ENCODE measurements around the gene PTPN20. TPM values are rescaled to one million over a fixed set of nuclear protein-coding genes. Genes with fewer than 3 reads are reported as not detected.
A peak's percentile ranks its signal among the peaks of the same experiment; 100 is the strongest.

The PTPN20 gene
- total and polyA plus RNA-seq, 4 donors = 0.57 to 7.2 (median 1.7) TPM

DNA sequence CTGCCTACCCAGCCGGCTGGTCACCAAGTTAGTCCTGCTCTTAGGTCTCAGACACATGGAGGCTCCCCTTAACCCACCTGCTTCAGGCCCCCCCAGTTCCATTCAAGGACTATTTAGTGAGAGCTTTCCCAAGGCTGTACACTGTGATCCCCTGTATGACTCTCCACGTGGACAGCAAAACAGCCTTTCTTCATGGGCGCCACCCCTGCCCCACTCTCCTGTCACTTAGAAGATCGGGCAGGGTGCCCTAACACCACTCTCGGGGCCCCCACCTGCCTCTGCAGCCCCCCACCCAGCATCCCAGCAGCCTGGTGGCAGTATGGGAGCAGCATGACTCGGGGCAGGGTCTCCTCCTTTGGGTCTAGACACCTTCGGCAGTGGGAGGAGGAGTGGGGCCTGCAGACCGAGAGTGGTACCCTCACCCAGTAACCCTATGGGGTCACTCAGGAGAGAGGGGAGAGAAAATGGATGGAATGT, 116.6 kb downstream of the PTPN20 start:
- H3K4me3 ChIP-seq = no peak overlapping the region
- peaks cover 0 to 2% (median 0%) of the 10 kb centered on the region in 4 donors for H3K9me3 ChIP-seq (ENCODE audit: control insufficient read depth in 4 of 4, insufficient read depth in 3 of 4, low read length in 3 of 4)
- WGBS, 2 donors = 79 to 88% methylated on average over 8 of the region's 8 CpGs
- no peaks in the 10 kb centered on the region for H3K27me3 ChIP-seq (ENCODE audit: control insufficient read depth in 3 of 3, insufficient read depth in 3 of 3, low read length in 2 of 3)
- H3K27ac ChIP-seq (ENCODE audit: low read depth in 1 of 2, low read length in 1 of 2) = no peak overlapping the region
- peaks cover 0 to 12% (median 0%) of the 10 kb centered on the region in 5 donors for H3K4me1 ChIP-seq (ENCODE audit: control insufficient read depth in 5 of 5, insufficient read depth in 5 of 5, low read length in 5 of 5)
- DNase-seq = peak in 1 of 3 donors; percentile 11
- H3K9ac ChIP-seq (ENCODE audit: insufficient read depth in 1 of 2, low read length in 2 of 2) = no peak overlapping the region
- no peaks in the 10 kb centered on the region for H3K36me3 ChIP-seq (ENCODE audit: control insufficient read depth in 4 of 4, insufficient read depth in 4 of 4, low read length in 4 of 4)
- TF ChIP-seq, protein P1, sequence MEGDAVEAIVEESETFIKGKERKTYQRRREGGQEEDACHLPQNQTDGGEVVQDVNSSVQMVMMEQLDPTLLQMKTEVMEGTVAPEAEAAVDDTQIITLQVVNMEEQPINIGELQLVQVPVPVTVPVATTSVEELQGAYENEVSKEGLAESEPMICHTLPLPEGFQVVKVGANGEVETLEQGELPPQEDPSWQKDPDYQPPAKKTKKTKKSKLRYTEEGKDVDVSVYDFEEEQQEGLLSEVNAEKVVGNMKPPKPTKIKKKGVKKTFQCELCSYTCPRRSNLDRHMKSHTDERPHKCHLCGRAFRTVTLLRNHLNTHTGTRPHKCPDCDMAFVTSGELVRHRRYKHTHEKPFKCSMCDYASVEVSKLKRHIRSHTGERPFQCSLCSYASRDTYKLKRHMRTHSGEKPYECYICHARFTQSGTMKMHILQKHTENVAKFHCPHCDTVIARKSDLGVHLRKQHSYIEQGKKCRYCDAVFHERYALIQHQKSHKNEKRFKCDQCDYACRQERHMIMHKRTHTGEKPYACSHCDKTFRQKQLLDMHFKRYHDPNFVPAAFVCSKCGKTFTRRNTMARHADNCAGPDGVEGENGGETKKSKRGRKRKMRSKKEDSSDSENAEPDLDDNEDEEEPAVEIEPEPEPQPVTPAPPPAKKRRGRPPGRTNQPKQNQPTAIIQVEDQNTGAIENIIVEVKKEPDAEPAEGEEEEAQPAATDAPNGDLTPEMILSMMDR (IDR thresholded peaks at IDR 0.05; ENCODE audit: control extremely low read depth, extremely low read depth) = no peak
- ATAC-seq (ENCODE audit: insufficient read depth, low FRiP score) = no peak

DNA sequence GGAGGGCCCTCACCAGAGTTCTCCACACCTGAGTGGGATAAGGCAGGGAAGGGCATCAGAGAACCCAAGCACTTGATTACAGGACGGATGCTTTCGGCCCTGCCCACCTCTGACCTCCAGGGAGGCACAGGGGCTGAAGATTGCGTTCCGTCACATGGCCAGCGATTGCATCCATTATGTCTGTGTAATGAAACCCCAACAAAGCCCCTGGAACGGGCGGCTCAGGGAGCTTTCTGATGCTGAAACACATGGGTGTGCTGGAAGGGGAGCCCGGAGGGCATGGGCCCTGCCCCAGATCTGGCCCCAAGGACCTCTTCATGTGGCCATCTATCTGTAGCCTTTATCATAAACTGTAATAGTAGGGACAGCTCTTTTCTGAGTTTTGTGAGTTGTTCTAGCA, 117.2 kb downstream of the PTPN20 start:
- 92 to 94% methylated on average over 8 of the region's 8 CpGs for WGBS, 2 donors
- Histone ChIP-seq H3K4me3 (no peak overlapping the region), H3K4me1 (ENCODE audit: control insufficient read depth in 5 of 5, insufficient read depth in 5 of 5, low read length in 5 of 5) (peaks cover 0 to 7% (median 0%) of the 10 kb centered on the region in 5 donors), H3K27me3 (ENCODE audit: control insufficient read depth in 3 of 3, insufficient read depth in 3 of 3, low read length in 2 of 3) (no peaks in the 10 kb centered on the region), H3K9me3 (ENCODE audit: control insufficient read depth in 4 of 4, insufficient read depth in 3 of 4, low read length in 3 of 4) (peaks cover 0 to 2% (median 0%) of the 10 kb centered on the region in 4 donors), H3K27ac (ENCODE audit: low read depth in 1 of 2, low read length in 1 of 2) (no peak overlapping the region), H3K36me3 (ENCODE audit: control insufficient read depth in 4 of 4, insufficient read depth in 4 of 4, low read length in 4 of 4) (no peaks in the 10 kb centered on the region), H3K9ac (ENCODE audit: insufficient read depth in 1 of 2, low read length in 2 of 2) (no peak overlapping the region)
- TF ChIP-seq, protein P1 (IDR thresholded peaks at IDR 0.05; ENCODE audit: control extremely low read depth, extremely low read depth) = no peak
- ATAC-seq (ENCODE audit: insufficient read depth, low FRiP score) (no peak), DNase-seq (peak in 1 of 3 donors; percentile 4)

DNA sequence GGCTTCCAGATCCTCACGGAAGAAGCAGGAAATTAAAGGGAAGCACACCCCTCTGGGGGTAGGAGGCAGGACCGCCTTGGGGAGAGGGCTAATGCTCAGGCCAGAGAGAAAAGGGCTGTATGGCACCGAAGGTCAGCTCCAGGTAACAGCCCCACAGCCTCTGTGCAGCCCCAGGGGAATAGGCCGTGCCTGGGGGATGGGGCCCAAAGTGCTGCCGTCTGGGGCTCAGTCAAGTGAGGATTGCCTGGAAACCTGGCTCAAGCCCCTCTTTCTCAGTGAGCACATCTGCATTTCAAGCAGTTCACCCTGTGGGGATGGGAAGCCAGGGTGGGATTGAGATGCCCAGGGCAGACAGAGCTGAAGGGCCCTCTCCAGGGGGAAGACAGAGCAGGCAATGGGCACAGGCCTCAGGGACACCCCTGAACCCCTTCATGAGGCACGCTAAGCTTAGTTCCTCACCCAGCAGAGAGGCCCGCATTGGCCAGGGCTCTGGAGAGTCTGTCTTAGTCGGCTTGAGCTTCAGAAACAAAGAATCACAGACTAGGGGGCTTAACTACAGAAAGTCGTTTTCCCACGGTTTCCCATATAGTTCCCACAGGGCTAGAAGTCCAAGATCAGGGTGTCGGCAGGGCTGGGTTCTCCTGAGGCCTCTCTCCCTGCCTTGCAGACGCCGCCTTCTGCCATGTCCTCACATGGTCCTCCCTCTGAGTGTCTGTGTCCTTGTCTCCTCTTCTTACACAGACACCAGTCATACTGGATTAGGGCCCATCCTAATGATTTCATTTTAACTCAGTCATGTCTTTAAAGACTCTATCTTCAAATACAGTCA, 118.2 kb downstream of the PTPN20 start:
- no peaks in the 10 kb centered on the region for H3K9me3 ChIP-seq (ENCODE audit: control insufficient read depth in 4 of 4, insufficient read depth in 3 of 4, low read length in 3 of 4)
- TF ChIP-seq, protein P1 (IDR thresholded peaks at IDR 0.05; ENCODE audit: control extremely low read depth, extremely low read depth) = no peak
- H3K9ac ChIP-seq (ENCODE audit: insufficient read depth in 1 of 2, low read length in 2 of 2) = no peak overlapping the region
- DNase-seq (peak in 1 of 3 donors; percentile 4), ATAC-seq (ENCODE audit: insufficient read depth, low FRiP score) (no peak)
- WGBS, 2 donors = 86 to 94% methylated on average over 13 of the region's 13 CpGs
- no peaks in the 10 kb centered on the region for H3K27me3 ChIP-seq (ENCODE audit: control insufficient read depth in 3 of 3, insufficient read depth in 3 of 3, low read length in 2 of 3)
- no peaks in the 10 kb centered on the region for H3K36me3 ChIP-seq (ENCODE audit: control insufficient read depth in 4 of 4, insufficient read depth in 4 of 4, low read length in 4 of 4)
- peaks cover 0 to 4% (median 0%) of the 10 kb centered on the region in 5 donors for H3K4me1 ChIP-seq (ENCODE audit: control insufficient read depth in 5 of 5, insufficient read depth in 5 of 5, low read length in 5 of 5)
- H3K27ac ChIP-seq (ENCODE audit: low read depth in 1 of 2, low read length in 1 of 2) = no peak overlapping the region
- no peak overlapping the region for H3K4me3 ChIP-seq
